Hematopoietic multipotent progenitor cell treated with erythropoietin and hydrocortisone succinate and interleukin-3 and kit ligand, for 15 days (in vitro differentiated cells): ENCODE results near the gene TRAPPC5.

Source experiments
- DNase-seq: peaks from one replicate; pipeline ENCODE4 v3.0.0-alpha.2; 2015; ENCODE audit warnings: low spot score

Gene TRAPPC5

DNA sequence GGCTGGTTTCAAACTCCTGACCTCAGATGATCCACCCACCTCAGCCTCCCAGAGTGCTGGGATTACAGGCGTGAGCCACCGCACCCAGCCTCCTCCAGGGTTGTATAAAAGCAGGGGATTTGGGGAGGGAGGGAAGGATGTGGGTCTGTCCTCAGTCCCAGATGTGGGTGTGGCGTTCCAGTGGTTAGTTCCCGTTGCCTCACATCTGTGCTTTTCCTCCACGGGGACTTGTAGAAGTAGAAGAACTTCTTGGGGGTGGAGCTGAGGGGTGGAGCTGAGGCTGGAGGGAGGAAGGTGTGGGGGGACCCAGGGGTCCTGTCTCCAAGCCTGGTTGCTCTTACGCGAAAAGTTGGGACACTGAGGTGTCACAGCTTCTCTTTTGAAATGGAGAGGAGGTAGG lies 4.3 kb upstream of the TRAPPC5 start:
- no peak for DNase-seq

DNA sequence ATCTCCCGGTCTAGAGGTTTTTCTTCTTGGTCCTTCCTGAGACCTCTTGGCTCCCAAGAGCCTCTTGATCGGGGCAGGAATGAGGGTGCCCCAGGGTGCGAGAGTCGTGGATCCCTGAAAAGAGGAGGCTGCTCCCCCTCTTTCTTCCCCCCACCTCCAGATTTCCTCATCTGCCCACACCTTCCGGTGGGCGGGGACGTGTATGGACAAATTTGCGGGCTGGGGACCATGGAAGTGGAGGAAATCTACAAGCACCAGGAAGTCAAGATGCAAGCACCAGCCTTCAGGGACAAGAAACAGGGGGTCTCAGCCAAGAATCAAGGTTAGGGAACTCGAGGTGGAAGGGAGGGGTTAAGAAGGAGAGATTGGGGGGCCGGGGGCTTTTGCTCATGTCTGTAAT lies 3.8 kb upstream of the TRAPPC5 start, which contains the start of gene MCEMP1:
Gene MCEMP1, plus strand, starts transcription at position 237 of the 400 bp plus-strand sequence. Its CDS starts 31 bp downstream, at position 268.
- DNase-seq, result no peak

DNA sequence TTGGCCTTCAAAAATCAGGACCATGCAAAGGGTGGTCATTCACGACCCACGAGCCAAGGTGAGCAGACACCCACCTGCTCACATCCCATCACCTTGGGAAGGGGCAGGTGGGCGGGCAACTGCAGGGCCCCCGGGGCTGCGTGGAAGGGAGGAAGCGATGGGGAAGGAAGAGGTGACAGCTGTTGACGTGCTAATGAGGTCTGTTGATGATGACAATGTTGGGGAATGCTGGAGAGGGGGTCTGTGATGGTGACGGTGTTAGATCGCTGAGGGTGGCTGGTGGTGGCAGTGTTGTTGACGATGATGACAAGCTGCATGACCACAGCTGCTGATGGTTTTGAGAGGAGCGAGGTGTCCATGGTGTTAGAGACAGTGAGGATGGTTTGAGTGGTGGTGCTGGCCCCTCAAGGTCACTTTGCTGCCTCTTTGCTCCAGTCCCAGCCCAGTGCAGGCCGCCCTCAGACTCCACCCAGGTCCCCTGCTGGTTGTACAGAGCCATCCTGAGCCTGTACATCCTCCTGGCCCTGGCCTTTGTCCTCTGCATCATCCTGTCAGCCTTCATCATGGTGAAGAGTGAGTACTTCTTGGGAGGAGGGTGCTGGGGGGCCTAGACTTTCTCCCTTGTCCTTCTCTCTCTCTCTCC lies 2.8 kb upstream of the TRAPPC5 start:
- DNase-seq, result peak; percentile 11

DNA sequence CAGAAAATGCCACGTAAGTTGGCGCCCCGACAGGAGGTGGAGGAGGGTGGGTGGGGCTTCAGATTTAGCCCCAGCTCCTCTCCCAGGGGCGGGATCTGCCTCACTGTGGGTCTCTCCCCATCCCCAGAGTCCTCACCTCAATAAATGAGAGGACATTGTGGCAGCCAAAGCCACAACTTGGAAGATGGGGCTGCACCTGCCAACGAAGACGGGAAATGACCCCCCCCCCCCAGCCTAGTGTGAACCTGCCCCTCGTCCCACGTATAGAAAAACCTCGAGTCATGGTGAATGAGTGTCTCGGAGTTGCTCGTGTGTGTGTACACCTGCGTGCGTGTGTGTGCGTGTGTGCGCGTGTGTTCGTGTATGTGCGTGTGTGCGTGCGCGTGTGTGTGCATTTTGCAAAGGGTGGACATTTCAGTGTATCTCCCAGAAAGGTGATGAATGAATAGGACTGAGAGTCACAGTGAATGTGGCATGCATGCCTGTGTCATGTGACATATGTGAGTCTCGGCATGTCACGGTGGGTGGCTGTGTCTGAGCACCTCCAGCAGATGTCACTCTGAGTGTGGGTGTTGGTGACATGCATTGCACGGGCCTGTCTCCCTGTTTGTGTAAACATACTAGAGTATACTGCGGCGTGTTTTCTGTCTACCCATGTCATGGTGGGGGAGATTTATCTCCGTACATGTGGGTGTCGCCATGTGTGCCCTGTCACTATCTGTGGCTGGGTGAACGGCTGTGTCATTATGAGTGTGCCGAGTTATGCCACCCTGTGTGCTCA lies 1.5 kb upstream of the TRAPPC5 start:
- peak; percentile 87 for DNase-seq

DNA sequence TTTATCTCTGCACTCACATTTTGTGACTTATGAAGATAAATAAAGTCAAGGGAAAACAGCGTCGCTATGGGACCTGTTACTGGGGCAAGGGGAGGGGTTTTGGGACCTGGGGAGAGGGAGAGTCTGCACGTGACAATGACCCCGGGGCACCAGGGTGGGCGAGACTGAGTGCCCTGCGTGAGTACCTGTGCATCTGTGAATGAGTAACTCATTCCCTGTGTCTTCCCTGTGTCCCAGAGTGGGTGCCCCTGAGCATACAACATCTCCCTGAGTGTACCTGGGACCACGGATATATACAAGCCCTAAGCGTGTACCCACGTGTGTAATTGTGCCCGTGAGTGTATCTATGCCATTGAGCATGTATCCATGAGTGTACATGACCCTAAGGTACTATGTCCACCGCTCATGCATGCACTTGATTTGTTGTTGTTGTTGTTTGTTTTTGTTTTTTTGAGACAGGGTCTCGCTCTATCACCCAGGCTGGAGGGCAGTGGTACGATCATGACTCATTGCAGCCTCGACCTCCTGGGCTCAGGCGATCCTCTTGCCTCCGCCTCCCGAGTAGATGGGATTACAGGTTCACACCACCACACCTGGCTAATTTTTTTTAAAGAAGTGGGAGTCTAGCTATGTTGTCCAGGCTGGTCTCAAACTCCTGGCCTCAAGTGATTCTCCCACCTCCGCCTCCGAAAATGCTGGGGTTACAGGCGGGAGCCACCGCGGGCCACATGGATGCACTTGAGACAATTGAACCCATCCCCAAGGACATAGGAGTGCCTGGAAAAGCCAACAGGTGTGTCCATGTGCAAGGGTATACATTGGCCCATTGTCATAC lies 645 bp upstream of the TRAPPC5 start:
- no peak for DNase-seq

DNA sequence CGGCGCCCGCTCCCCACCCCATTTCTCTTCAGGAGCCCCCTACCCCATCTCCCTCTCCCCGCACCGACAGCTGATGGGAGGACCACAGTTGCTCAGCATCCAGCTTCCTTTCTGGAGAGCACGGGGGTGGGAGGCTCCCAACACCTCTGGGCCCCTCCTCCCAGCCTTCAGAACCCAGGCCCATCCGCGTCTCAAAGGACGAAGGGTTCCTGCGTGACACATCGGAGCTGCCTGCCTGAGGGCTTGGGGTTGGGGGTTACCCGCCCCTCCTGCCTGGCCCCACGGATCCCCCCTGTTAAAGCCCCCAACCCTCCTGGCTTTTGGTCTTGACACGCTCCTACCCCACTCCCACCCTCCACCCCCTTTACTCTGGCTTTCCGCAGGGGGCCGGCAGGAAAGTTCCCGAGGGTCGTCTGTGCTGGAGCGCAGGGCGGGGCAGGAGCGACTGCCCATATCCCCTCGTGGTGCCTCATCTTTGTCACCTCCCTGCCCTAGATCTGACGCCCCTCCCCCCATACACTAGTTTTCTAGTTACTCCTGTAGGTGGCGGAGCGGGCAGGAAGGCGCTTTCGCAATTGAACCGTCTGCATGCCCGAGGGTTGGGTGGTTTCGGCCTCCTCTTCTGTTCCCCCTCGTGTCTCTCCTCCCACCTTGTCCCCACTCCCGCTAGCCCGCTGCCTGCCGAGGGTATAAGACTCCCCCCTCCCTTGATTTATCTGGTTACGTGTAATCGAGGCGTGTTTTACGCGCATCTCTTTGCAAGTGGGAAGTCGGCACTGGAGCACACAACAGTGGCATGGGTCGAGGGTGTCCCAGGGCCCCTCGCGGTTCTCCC lies 924 bp downstream of the TRAPPC5 start:
- DNase-seq, result peak; percentile 76

DNA sequence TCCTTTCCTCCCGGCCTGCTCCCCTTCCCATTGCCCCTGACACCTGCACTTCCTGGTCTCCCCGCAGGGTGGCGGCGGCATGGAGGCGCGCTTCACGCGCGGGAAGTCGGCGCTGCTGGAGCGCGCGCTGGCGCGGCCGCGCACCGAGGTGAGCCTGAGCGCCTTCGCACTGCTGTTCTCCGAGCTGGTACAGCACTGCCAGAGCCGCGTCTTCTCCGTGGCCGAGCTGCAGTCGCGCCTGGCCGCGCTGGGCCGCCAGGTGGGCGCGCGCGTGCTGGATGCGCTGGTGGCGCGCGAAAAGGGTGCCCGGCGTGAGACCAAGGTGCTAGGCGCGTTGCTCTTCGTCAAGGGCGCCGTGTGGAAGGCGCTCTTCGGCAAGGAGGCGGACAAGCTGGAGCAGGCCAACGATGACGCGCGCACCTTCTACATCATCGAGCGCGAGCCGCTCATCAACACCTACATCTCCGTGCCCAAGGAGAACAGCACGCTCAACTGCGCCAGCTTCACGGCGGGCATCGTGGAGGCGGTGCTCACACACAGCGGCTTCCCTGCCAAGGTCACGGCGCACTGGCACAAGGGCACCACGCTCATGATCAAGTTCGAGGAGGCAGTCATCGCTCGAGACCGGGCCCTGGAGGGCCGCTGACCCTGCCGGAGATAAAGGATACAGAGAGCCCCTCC lies 1.7 kb downstream of the TRAPPC5 start:
- no peak for DNase-seq

DNA sequence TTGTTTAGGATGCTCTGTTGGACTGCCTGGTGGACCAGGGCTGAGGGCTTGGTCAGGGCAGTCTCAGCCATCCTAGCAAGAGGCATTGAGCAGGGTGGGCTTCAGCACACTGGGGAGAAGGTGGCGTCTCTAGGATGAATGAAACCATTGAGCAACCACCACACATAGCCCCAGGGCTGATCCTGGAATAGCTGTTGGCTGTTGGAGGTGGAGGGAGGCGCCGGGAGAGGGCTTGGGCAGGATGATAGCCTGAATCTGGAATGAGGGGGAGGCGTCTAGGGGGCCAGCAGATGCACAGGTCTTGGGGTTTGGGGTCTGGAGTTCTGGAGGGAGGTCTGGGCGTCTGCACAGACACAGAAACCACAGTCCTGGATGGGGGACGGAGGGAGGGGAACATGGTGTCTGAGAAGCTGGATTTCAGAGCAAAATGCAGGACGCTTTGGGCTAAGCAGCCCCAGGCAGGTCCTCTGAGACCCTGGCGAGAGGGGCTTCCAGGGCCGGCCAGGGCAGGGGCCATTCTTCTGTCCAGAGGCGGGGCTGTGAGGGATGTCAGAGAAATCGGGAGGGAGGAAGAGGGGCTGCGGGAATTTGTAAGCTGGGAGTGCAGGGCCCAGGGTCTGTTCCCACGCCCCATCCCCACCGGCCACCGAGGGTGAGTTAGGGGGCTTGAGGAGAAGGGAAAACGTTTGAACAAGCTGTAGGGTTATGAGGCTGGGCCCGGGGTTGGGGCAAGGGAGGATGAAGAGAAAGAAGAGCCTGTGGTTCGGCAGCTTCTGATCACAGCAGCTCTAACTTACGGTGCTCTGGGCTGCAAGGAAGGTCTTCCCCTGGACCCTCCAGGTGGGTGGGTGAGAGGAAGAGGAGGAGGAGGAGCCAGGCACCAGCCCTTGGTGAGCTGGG lies 5.2 kb downstream of the TRAPPC5 start:
- no peak for DNase-seq

DNA sequence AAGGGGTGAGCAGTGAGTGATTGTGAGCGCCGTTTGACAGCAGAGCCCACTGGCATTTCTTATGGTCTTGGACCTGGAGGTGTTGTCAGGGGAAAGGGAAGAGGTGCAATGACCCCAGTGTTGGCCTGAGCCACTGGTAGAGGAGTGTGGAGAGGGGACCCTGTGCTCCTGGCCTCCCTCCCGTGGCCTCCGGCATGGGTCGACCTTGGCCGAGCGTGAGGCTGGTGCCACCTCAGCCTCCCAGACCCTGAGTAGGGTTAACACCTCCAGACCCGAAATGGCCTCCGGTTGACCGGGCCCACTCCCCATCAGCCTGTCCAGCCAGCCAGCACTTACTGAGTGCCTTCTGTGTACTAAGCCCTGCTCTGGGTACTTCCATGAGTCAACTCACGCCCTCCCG lies 6.5 kb downstream of the TRAPPC5 start:
- no peak for DNase-seq

DNA sequence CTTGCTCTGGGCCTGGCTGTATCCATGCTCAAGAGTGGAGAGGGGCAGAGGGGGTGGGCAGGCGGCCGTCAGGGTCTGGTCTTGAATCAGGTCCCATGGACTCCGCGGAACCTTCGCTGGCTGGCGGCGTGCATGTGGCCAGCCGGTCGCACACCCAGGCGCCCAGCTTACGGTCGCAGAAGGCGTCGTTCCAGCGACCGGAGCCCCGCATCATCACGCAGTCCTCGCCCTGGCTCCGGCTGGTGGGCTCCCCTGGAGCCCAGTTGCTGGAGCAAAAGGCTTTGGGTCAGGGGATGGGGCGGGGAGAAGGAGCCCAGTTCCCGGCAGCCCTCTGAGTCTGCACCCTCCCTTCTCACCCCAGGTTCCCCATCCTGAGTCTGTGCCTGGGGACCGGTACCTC lies 8.5 kb downstream of the TRAPPC5 start:
- no peak for DNase-seq

DNA sequence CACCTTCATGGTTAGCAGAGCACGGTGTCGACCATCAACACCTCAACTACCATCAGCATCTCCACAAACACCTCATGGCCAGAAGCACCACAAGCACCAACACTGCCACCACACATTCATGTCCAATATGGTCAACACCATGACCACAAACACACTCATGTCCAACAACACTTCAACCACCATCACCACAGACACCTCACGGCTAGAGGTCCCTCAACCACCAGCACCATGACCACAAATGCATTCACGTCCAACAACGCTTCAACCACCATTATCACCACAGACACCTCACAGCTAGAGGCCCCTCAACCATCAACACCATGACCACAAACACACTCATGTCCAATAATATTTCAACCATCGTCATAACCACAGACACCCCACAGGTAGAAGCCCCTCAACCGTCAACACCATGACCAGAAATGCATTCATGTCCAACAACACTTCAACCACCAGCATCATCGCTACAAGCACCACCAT lies 10.2 kb downstream of the TRAPPC5 start:
- DNase-seq, result no peak

DNA sequence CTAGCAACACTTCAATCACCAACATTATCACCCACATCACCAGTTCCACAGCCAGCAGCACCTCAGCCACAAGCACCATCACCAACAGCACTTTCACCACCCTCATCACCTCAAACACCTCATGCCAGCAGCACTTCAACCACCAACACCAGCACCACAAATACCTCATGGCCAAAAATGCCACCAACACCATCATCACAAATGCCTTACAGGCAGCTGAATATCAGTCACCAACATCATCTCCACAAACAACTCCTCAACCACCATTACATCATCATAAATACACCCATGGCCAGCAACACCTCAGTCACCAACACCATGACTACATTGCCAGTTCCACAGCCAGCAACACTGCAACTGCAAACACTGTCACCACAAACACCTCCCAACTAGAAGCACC lies 10.9 kb downstream of the TRAPPC5 start:
- no peak for DNase-seq

DNA sequence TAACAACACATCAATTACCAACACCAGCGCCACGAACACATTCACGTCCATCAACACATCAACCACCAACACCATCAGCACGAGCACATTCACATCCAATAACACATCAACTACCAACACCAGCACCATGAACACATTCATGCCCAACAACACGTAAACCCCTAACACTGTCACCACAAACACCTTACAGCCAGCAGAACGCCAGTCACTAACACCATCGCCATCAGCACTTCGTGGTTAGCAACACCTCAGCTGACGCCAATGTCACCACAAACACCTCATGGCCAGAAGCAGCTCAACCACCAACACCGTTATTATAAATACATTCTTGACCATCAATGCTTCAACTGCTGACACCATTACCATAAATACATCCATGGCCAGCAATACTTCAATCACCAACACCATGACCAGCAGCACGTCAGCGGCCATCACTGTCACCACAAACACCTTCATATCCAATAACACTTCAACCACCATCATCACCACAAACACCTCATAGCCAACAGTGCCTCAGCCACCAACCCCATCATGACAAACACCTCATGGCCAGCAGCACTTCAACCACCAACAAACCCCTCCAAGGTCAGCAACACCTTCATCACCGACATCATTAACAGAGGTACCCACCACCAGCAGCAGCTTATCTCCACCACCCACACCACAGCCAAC lies 11.9 kb downstream of the TRAPPC5 start:
- DNase-seq, result no peak

DNA sequence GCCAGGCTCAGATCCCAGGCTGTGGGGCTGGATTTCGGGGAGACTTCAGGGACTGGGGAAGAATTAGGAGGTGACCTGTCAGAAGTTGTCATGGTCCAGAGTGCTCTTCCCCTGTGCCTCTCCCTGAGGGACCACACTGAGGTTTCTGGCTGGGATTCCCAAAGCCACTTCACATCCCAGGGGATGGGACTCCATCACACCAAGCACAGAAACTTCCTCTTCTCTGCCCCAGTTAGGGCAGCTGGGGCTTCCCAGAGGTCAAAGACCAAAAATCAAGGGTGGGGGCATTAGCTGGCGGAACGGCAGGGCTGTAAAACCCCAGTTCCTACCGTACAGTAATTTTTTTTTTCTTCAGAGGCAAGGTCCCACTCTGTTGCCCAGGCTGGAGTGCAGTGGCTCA lies 13.9 kb downstream of the TRAPPC5 start:
- DNase-seq, result no peak

DNA sequence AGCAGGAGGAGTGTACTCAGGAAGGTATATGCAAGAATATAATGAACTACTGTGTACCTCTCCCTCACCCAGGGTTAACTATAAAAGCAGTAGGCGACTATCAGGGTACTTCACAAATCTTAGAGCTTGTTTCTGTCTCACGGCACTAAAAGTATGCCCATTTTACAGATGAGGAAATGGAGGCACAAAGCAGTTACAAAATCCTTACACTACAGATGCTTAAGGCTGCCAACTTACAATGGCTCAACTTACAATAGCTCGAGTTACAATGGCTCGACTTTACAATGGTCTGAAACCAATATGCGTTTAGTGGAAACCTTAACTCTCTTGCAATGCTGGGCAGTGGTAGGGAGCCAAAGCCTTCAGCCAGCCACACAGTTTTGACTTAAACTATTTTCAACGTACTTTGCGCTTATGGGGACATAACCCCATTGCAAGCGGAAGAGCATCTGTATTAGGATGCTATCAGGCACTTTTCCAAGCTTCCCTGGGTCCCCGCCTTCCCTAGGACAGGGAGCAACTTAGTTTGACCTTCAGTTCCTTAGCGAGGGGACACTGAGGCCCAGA lies 17.2 kb downstream of the TRAPPC5 start:
- DNase-seq, result no peak

DNA sequence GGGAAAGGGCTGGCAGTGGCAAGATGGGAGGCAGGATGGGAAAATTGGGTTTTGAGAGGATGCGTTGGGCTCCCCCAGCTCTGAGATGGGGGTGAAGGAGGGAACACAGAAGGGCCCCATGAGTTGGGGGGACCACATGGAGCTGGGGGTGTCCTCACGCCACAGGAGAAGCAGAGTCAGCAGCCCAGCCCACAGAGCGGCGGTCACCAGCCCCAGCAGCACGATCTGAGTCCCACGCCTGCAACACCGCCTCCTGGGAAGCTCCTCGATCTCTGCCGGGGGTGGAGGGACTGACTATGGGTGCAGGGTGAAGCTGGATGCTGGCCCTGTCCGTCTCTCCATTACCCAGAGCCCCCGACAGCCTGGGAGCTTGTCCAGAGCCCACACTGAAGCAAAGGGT lies 17.9 kb downstream of the TRAPPC5 start:
- DNase-seq, result no peak

DNA sequence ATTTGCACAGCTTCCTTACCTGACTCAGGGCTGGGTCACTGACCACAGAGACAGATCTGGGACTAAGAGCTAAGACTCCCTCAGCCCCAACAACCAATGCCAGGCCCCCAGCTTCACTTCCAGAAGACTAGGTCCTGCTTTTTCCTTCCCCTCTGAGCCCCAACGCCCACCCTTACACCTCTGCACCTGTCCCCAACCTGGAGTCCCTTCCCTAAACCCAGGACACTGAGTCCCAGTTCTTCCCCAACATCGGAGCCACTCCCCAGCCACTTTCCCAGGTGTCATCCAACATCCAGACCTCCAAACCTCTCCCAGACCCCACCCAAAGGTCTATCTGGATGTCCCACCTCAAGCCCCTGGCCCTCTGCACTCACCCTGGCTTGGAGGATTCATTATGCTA lies 18.4 kb downstream of the TRAPPC5 start:
- no peak for DNase-seq

DNA sequence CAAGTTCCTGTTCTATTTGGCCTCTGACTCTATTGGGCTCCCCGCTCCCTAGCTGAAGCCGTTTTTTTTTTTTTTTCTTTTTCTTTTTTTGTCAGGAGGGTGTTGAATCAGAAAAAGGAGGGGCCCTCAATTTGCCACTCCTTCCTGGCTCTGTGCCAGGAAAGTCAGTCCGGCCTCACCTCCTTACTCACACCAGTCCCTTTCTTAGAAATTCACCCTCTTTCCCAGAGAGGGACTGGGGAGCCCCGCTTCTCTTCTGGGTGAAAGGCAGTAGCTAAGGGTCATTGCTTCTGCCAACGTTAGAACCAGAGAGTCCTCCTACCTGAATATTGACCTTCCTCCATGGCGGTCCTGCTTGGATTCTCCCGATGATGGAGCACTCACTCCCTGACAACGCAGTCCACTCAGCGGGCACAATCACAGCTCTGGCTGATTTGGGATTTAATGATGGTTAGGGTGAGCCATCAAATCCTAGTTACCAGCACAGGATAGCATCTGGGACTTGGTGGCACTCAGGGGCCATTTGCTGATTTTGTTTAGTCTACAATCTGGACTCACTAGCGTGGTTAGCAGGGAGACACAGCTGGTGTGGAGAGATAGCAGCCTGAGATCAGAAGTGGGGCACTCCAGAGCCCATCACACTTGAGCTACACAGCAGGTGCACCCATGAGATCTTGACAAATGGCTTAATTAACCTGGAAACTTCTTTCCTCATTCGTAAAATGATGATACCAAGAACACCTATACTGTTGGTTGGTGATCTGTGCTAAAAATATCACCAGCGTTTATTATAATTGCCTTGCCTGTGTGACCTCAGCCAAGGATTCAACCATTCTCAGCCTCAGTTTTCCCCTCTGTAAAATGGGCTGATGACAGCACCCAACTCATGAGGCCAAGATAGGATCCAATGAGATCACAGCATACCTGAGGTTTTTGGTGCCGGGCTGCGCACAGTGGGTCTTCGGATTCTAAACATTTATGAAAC lies 19.1 kb downstream of the TRAPPC5 start:
- DNase-seq, result peak; percentile 48
